Peyer's patch (tissue), 4 donors: ENCODE data around the gene ARL2BP. TPM values are rescaled to one million over a fixed set of nuclear protein-coding genes. Genes with fewer than 3 reads are reported as not detected.

ENCODE experiments used
- DNase-seq, 3 donors: peaks; one replicate each; pipeline ENCODE4 v3.0.0-alpha.2; 2017 to 2019
- H3K27ac ChIP-seq, 4 donors: fragments of 200-600 bp; sonication (generic); one replicate each; pipeline ENCODE4 v1.5.1; 2016 to 2019
- H3K27me3 ChIP-seq, 2 donors: fragments of 200-600 bp; sonication (generic); one replicate each; pipeline ENCODE4 v1.5.1; 2019
- H3K36me3 ChIP-seq, 3 donors: fragments of 200-600 bp; sonication (generic); one replicate each; pipeline ENCODE4 v1.5.1; 2016 to 2019
- H3K4me1 ChIP-seq, 4 donors: fragments of 200-600 bp; sonication (generic); one replicate each; pipeline ENCODE4 v1.5.1; 2016 to 2019
- H3K4me3 ChIP-seq, 4 donors: fragments of 200-600 bp; sonication (generic); 1 replicate in 3 of 4; 2 replicates in 1 of 4; pipeline ENCODE4 v1.5.1; 2016 to 2019; ENCODE audit warnings: mild to moderate bottlenecking in 1 of 4
- H3K9me3 ChIP-seq, 4 donors: fragments of 200-600 bp; sonication (generic); one replicate each; pipeline ENCODE4 v1.5.1; 2016 to 2019; ENCODE audit warnings: mild to moderate bottlenecking in 1 of 4
- CTCF ChIP-seq, 6 experiments: fragments of 450-650 bp in 4 of 6; fragments of 200-600 bp in 2 of 6; sonication (generic) in 1 of 6; IDR thresholded peaks; one replicate each; pipeline ENCODE4 v1.5.1; 2017 to 2019; ENCODE audit warnings: antibody characterized with exemption in 6 of 6, mild to moderate bottlenecking in 3 of 6, moderate library complexity in 1 of 6
- POLR2A ChIP-seq, 2 donors: fragments of 450-650 bp; IDR thresholded peaks; one replicate each; pipeline ENCODE4 v1.5.1; 2017; ENCODE audit warnings: antibody characterized with exemption in 2 of 2, mild to moderate bottlenecking in 2 of 2, moderate library complexity in 2 of 2
- total RNA-seq, 4 donors: library from RNA; depleted of rRNA; stranded (reverse); fragments of >200 nt; gene quantifications; one replicate each; pipeline ENCODE4 v1.1.0, GENCODE V29; 2016

Gene ARL2BP
- total RNA-seq, 4 donors from 2014 or later: 25.2 to 55.3 (median 31.5) TPM

DNA sequence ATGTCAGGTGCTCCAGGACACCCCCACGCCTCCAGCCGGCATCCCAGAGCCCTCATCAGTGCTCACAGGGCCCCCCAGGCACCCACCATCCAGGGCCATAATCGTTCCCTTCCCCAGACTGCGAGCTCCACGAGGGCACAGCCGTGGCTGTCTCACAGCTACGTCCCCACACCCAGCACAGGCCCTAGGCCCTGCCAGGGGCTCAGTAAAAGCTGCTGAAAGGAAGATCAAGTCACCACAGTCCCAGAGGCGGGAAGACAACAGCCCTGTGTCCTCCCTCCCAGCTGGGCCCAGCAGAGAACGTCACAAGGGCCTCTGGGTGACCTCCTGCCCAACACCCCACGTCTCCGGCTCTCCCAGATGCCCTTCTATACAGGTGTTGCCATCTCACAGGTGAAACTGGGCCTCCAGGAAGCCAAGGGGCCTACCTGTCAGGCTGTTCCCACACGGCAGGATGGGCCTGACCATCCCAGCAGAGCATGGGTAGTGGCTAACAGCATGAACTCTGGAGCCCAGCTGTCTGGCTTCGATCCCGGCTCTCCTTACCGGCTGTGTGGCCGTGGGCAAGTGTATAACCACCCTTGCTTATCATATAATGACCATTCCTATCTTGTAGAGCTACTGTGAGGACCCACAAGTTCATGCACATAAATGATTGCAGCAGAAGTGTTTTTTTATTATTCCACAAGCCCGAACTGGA is 17.9 kb downstream of the ARL2BP start:
- peaks cover 0 to 10% (median 0%) of the 10 kb centered on the region in 3 donors for H3K36me3 ChIP-seq
- no peak overlapping the region for H3K27ac ChIP-seq
- H3K4me3 ChIP-seq: no peak overlapping the region
- H3K27me3 ChIP-seq: no peaks in the 10 kb centered on the region
- peaks cover 0 to 28% (median 8%) of the 10 kb centered on the region in 4 donors for H3K4me1 ChIP-seq
- H3K9me3 ChIP-seq: no peaks in the 10 kb centered on the region
- peak in 1 of 3 donors; percentile 44 for DNase-seq
- TF ChIP-seq POLR2A (IDR thresholded peaks at IDR 0.05) (no peak), CTCF (IDR thresholded peaks at IDR 0.05) (no peak)

DNA sequence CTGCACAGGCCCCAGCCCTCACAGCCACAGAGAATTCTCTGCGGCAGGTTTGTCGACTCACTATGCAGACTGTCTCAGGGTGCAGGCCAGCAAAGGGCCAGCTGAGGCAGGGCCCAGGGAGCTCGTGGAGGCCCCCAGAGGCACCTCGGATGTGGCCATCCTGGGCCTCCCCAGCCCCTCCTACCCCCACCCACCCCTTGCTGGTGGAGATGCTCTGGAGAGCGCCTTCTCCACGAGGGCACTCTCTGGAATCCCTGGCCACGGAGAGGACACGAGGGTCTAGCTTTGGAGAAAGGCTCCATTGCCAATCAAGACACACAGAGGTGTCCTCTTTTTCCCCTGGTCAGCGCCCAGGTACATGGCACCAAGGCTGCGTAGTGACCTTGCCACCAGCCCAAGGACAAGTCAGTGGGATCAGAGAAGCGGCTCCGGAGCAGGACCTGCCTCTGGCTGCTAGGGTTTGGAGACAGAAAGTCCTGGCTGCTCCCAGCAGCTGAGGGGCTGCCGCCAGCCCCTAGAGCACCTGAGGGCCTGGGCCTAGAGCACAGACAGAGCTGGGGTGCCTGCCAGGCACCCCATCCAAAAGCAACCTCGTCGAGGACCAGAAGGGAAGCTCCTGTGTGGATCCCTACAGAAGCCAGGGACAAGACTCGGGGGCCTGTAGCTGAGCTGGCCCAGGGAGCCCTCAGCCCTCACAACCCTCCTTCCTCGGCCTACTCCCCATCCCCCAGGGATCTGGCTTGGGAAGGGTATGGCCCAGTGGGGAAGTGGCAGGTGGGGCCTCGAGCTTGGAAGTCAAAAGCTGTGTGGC is 18.7 kb downstream of the ARL2BP start:
- TF ChIP-seq POLR2A (IDR thresholded peaks at IDR 0.05) (no peak), CTCF (IDR thresholded peaks at IDR 0.05) (no peak)
- peak in 2 of 3 donors; percentile 37 to 40 for DNase-seq
- no peak overlapping the region for H3K4me3 ChIP-seq
- peaks cover 0 to 3% (median 0%) of the 10 kb centered on the region in 3 donors for H3K36me3 ChIP-seq
- H3K4me1 ChIP-seq: peaks cover 0 to 35% (median 11%) of the 10 kb centered on the region in 4 donors
- no peaks in the 10 kb centered on the region for H3K9me3 ChIP-seq
- H3K27ac ChIP-seq: peak overlapping the region in 1 of 4 donors; percentile 96
- H3K27me3 ChIP-seq: no peaks in the 10 kb centered on the region

DNA sequence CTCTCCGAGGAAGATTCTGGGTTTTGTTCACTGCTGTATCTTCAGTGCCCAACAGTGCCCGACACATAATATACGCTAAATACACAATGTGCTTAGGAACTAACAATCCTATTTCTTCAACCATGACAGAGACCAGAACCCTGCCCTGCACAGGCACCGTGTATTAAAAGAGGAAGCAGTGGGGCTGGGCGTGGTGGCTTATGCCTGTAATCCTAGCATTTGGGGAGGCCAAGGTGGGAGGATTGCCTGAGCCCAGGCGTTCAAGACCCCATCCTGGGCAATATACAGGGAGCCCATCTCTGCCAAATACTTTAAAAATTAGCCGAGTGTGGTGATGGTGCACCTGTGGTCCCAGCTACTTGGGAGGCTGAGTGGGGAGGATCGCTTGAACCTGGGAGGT is 19.3 kb downstream of the ARL2BP start:
- no peak for TF ChIP-seq POLR2A (IDR thresholded peaks at IDR 0.05)
- no peak for TF ChIP-seq CTCF (IDR thresholded peaks at IDR 0.05)
- Histone ChIP-seq H3K36me3 (peaks cover 0 to 3% (median 0%) of the 10 kb centered on the region in 3 donors), H3K4me3 (no peak overlapping the region), H3K4me1 (peaks cover 0 to 35% (median 11%) of the 10 kb centered on the region in 4 donors), H3K27ac (peak overlapping the region in 3 of 4 donors; percentile 74 to 96 (median 93)), H3K9me3 (no peaks in the 10 kb centered on the region), H3K27me3 (no peaks in the 10 kb centered on the region)
- peak in 2 of 3 donors; percentile 29 to 44 for DNase-seq

DNA sequence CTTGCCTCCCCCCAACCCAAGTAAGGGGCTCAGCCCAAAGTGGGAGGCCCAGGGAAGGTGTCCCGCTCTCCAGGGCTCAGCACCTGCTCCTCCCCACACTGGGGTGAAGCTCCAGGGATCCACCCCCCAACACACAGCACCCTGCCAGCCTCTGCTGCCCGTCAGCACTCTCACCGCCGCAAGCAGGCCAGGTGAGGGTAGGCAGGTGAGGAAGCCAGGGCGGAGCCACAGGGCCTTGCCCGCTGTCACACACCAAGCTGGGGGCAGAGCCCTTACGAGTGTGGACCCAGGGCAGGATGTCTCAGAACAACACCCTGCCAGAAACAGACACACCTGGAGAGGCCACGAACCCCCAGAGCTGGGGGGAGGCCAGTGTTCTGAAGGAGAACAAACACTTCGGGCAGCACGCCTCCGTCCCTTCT is 19.9 kb downstream of the ARL2BP start:
- Histone ChIP-seq H3K9me3 (no peaks in the 10 kb centered on the region), H3K4me1 (peaks cover 0 to 35% (median 12%) of the 10 kb centered on the region in 4 donors), H3K4me3 (no peak overlapping the region), H3K36me3 (peaks cover 0 to 3% (median 0%) of the 10 kb centered on the region in 3 donors), H3K27ac (peak overlapping the region in 3 of 4 donors; percentile 74 to 96 (median 93)), H3K27me3 (no peaks in the 10 kb centered on the region)
- DNase-seq: peak in 2 of 3 donors; percentile 82 to 83
- TF ChIP-seq POLR2A (IDR thresholded peaks at IDR 0.05) (peak in 1 of 2 donors; percentile 53), CTCF (IDR thresholded peaks at IDR 0.05) (no peak)

GRCh38 chr16:57265850-57266530 is 20.9 kb downstream of the ARL2BP start:
- H3K27ac ChIP-seq: peak overlapping the region in 3 of 4 donors; percentile 74 to 96 (median 93)
- DNase-seq: peak in 2 of 3 donors; percentile 84 to 88
- H3K4me1 ChIP-seq: peaks cover 0 to 35% (median 11%) of the 10 kb centered on the region in 4 donors
- no peaks in the 10 kb centered on the region for H3K27me3 ChIP-seq
- TF ChIP-seq POLR2A (IDR thresholded peaks at IDR 0.05) (peak; percentile 37 to 77), CTCF (IDR thresholded peaks at IDR 0.05) (no peak)
- no peaks in the 10 kb centered on the region for H3K36me3 ChIP-seq
- H3K9me3 ChIP-seq: no peaks in the 10 kb centered on the region
- peak overlapping the region in 2 of 4 donors; percentile 32 to 34 for H3K4me3 ChIP-seq
